HG02973 (cell line): Measurements from ENCODE around the gene FCRLA.

Experiments
- ATAC-seq: cut with Tn5 transposase; IDR thresholded peaks from one replicate; pipeline ENCODE4 v1.9.1; 2021; ENCODE audit warnings: moderate library complexity; ENCODE audit not compliant: unreplicated experiment

Gene FCRLA

GRCh38 chr1:161731241-161731640 lies 24.2 kb downstream of the FCRLA start:
- no peak for ATAC-seq

GRCh38 chr1:161731981-161732718 lies 25.1 kb downstream of the FCRLA start:
- ATAC-seq = no peak

GRCh38 chr1:161733526-161733925 lies 26.5 kb downstream of the FCRLA start:
- no peak for ATAC-seq

DNA sequence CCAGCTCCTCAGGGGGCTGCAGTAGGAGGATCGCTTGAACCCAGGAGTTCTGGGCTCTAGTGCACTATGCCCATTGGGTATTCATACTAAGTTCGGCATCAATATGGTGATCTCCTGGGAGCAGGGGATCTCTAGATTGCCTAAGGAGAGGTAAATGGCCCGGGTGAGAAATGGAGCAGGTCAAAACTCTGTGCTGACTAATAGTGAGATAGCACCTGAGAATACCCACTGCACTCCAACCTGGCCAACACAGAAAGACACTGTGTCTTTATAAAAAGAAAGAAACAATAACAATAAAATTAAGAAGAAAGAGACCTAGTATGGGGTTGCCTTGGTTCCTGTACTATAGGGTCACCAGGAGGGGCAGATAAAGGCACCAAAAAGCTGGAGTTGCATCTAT lies 28.8 kb downstream of the FCRLA start:
- no peak for ATAC-seq

GRCh38 chr1:161736335-161736969 lies 29.4 kb downstream of the FCRLA start:
- ATAC-seq = no peak

- no peak for ATAC-seq
Measured at GRCh38 chr1:161737625-161738024, 30.6 kb downstream of the FCRLA start.

DNA sequence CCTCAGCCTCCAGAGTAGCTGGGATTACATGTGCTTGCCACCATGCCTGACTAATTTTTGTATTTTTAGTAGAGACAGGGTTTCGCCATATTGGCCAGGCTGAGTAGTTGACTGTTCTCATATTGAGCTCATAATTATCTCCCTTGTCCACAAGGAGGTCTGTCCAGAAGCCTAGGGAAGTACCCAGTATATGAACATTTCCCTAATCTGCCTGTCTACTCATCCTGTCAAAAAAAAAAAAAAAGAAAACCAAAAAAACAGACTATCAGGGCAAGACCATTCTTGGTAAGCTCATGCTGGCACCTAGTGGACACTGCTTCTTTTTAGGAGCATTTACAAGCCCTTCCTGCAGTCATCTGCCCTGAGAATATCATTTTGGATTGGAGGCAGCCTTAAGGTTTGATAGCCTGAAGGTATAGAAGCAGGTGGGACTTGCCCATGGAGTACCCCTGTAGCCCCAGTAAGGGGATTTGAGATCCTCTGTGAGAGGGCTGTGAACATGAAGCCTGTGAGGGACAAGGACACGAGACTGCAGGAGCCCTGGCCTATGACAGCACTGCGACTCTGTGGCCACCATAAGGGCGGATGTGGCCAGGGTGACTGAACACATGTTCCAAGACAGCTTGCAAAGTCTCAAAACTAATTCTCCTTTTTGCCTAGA lies 31.7 kb downstream of the FCRLA start:
- ATAC-seq = peak; percentile 56

DNA sequence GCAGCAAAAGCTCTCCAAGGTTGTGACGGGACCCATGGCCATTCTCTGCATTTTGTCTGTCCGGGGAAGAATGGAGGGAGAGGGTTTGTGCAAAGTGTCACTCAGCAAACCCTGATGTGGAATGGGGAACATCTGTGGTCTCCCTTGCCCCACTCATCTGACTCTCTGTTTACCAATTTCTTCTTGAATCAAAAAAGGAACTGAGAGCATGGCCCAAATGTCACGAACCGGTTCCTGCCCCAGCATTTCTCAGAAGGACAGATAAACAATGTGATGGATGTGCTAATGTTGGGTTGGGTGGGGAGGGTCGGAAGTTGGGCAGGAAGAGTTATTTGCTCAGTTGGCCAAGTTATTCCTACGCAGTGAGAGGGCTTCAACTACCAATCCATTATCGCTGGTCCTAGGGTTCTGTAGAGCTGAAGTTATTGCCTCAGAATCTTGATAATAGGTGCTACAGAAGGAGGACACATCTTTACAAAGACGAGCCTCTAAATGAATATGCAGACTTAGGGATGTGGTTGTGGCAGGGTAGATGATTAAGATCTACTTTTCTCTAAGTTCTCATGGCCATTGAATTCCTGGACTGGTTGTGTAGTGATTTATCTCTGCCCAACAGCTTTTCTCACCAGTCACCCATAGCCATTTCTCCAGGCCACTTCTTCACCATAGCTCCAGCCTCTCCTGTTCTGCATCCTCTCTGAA lies 33.0 kb downstream of the FCRLA start:
- ATAC-seq = no peak

DNA sequence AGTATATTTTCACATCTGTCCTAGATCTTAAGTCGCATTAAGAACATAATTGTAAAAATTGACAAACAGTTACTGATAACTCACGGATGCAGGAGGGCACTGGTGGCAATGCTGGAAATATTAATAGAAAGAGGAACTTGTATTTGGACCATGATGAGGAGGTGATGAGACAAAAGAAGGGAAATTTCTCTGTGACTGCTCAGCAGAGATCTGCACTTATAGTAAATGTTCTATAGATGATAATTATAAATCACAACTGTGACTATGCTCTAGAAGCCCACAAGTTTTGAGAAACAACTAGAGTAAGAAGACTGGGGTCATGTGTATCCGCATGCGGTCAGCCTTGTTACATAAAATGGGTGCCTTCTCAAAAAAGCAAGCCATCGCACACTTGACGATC lies 33.9 kb downstream of the FCRLA start:
- ATAC-seq = no peak

DNA sequence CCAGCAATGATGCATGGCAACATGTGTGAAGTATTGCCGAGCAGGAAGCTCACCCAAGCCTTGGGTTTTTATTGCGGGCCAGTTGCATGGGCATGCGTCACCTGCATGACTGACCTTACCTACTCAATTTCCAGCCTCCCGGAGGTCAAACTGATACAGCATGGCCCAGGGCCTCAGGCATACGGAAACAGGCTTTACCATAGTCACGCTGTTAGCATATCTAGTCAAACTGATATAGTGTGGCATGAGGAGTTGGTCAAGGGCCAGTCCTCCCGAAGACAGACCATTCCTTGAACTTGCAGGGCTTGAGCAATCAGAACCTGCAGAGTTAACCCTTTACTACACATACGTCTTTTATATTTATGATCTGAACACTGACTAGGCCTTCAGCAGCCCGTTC lies 36.2 kb downstream of the FCRLA start:
- ATAC-seq = no peak

DNA sequence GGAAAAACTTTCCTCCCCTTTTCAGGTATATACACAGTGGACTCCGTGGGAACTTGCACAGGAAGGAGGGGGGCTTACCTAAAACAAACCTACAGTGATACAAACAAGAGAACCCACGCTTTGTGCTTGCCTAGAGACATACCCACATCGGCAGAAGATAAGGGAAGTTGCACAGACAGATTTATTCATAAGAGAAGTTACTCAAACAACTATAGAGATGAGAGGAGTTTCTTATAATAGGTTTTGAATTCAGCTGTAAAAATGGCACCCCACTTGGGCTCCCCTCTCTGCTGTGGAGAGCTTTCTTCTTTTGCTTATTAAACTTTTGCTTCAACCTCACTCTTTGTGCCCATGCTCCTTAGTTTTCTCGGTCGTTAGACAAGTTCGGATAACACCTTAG lies 40.8 kb downstream of the FCRLA start:
- ATAC-seq = no peak

DNA sequence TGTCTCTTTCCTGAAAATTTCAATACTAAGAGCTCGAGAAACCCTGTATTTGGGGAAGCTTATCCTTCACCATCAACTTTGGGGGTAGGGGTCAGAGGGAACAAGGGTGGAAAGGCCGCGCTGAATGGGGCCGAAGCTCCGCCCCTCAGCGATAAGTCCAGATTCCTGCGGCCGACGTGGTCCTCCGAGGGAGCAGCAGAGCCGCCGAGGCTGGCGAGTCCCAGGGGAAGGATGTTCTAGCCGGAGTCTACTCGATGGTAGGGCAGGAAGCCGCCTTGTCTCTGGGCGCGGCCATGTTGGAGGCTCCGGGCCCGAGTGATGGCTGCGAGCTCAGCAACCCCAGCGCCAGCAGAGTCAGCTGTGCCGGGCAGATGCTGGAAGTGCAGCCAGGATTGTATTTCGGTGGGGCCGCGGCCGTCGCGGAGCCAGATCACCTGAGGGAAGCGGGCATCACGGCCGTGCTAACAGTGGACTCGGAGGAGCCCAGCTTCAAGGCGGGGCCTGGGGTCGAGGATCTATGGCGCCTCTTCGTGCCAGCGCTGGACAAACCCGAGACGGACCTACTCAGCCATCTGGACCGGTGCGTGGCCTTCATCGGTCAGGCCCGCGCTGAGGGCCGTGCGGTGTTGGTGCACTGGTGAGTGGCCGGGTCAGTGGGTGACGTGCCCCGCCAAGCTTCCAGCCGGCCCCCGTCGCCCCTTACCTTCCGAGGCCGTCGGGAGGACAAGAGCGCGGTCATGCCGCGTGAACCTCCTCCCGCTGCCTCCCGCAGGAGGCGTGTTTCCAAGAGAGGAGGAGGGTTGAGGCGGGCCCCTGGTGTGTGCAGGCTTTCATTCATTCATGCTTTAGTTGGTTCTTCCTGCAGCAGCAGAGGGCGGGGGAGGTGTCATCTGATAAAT lies 42.7 kb downstream of the FCRLA start, which contains the start of gene DUSP12:
Gene DUSP12 (plus strand): TSS at position 278 of the 899 bp plus-strand sequence. CDS start 16 bp downstream, at position 294.
- ATAC-seq = peak; percentile 87

- ATAC-seq = no peak
Measured at GRCh38 chr1:161763522-161764098, 56.6 kb downstream of the FCRLA start.
